G401 (cell line): ENCODE results near the gene TECTA. TPM values are rescaled to one million over a fixed set of nuclear protein-coding genes. Genes with fewer than 3 reads are reported as not detected.
"Not testable (repeated sequence)": the region's sequence is repeated elsewhere in the genome, so short reads cannot be mapped to it uniquely, and the experiment has no call there.

Source experiments
- DNase-seq: peaks from one replicate; pipeline ENCODE4 v3.0.0-alpha.2; 2015; ENCODE audit warnings: low spot score
- in situ Hi-C: cut with HindIII; loops from 2 replicates; pipeline ENCODE4 v1.10.0; 2016; ENCODE audit warnings: low sequenced_read_pairs, mixed read lengths
- total RNA-seq: library from RNA; depleted of rRNA; stranded (reverse); fragments of >200 nt; shearing (Covaris generic); gene quantifications from 2 replicates; pipeline ENCODE4 v1.2.3, GENCODE V29; 2014

The TECTA gene
- total RNA-seq, 1 experiment from 2014 or later: 0.17 TPM

- in situ Hi-C loops: no loop called here
Measured at GRCh38 chr11:121212536-121213361, 111.7 kb downstream of the TECTA start.

GRCh38 chr11:121213362-121213893, 112.4 kb downstream of the TECTA start:
- in situ Hi-C loops: no loop called here
- DNase-seq: no peak

More at GRCh38 chr11:121212536-121213361, 111.7 kb downstream of the TECTA start:
- no peak for DNase-seq

DNA sequence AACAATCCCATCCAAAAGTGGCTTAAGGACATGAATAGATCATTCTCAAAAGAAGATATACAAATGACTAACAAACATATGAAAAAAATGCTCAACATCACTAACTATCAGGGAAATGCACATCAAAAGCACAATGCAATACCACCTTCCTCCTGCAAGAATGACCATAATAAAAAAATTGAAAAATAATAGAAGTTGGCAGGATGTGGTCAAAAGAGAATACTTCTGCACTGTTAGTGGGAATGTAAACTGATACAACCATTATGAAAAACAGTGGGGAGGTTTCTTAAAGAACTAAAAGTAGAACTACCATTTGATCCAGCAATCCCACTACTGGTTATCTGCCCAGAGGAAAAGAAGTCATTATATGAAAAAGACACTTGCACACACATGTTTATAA, 113.8 kb downstream of the TECTA start:
- DNase-seq: no peak
- in situ Hi-C loops: no loop called here

DNA sequence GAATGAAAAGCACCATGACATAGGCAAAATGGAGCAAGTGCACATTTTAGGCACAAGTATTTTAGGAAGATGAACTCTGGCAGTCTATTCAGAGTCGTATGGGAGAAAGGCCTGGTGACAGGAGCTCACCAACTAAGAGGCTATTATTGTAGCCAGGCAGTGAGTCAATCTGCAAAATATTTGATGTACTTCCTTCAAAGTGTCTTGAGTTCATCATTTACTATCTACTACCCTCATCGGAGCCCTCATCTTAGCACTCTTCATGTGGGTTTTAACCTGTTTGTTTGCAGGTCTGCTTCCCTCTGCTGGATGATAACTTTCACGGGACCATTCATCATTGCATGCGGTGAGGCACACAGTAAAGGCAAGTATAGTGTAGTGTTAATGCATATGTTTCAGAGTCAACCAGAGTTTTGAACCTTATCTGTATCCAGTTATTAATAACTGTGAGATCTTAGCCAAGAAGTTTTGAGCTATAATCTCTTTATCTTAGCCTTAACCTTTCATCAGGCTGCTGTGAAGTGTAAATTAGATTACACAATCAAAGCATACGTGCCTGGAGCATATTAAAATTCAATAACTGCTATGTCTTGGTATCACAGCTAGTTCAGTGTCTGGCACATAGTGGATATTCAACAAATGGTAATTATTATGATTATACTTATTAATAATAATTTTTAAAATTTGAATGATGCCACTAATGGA, 120.6 kb downstream of the TECTA start:
- in situ Hi-C loops: no loop called here
- no peak for DNase-seq

- DNase-seq: no peak
- in situ Hi-C loops: no loop called here
Measured at GRCh38 chr11:121223161-121223560, 122.1 kb downstream of the TECTA start.

- DNase-seq: no peak
- in situ Hi-C loops: no loop called here
Measured at GRCh38 chr11:121225382-121225781, 124.3 kb downstream of the TECTA start.

- in situ Hi-C loops: no loop called here
- no peak for DNase-seq
Measured at GRCh38 chr11:121226415-121227263, 125.6 kb downstream of the TECTA start.

DNA sequence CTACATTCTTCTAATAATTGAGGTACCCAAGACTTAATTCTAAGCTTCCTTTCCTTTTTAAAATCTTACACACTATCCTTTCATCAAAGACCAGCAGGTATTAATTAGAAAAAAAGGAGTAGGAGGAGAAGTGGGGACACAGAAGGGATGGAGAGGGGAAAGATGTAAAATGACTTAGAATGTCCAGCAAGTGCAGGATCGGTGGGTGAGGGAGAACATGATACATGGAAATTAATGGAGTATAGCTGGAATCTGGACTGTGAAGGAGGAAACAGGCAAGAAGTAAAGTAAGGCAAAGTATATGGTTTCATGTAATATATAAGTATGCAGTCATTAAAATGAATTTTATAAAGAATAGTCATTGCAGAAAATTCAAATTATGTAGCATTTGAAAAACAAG, 127.8 kb downstream of the TECTA start:
- no peak for DNase-seq
- in situ Hi-C loops: no loop called here

DNA sequence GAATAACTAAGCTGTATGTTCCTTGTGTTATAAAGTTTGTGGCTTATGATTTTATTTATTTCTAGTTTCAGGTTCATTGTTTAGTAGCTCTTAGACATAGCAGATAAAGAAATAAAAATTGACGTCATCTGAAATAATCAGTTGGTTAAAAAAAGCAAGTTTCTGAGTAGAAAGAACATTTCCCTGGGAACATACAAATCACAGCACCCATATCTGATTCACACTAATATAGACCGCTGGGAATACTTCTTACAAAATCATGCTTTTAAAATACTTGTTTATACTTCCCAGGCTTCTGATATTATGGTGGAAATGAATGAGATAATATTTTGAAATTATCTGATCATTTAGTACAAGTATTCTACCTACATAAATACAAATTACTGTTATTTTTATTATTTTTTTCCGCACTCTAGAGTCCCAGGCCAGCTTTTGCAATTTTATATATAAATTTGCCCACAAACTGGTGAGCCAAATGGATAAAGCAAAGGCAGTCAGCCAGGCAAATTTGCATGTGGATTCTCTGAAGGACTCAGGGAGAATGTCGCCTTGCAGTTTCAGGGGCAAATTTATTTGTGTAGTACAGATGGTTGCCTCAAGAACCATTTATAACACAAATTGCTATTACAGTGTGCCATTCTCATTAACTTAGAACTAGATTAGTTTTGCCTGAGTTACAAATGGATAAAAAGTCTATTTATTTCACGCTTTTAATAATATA, 128.6 kb downstream of the TECTA start:
- in situ Hi-C loops: no loop called here
- no peak for DNase-seq

- in situ Hi-C loops: no loop called here
- no peak for DNase-seq
Measured at GRCh38 chr11:121231576-121232278, 130.7 kb downstream of the TECTA start.

- DNase-seq: no peak
- in situ Hi-C loops: no loop called here
Measured at GRCh38 chr11:121235057-121235456, 134.0 kb downstream of the TECTA start.

- no peak for DNase-seq
- in situ Hi-C loops: no loop called here
Measured at GRCh38 chr11:121236115-121237001, 135.3 kb downstream of the TECTA start.

DNA sequence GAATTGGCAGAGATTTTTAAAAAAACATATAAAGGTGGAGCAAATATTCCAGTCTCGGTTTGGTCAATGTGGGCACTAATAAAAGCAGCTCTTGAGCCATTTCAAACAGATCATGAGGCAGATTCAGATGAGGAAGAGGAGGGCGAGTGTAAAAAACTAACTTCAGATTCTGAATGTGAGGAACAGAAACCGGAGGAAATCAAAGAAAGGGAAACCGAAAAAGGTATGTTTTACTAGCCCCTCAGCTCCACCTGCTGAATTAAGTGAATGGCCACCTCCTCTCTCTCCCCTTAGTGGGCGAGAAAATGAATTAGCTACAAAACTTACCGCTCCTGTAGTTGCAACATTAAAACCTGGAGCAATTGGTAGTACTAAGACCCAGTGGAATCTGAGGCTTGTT, 136.2 kb downstream of the TECTA start:
- in situ Hi-C loops, DNase-seq: not testable (repeated sequence)

GRCh38 chr11:121237686-121238658, 136.9 kb downstream of the TECTA start:
- DNase-seq: no peak

GRCh38 chr11:121238956-121239355, 137.9 kb downstream of the TECTA start:
- DNase-seq: no peak
- in situ Hi-C loops: no loop called here

More at GRCh38 chr11:121237686-121238658, 136.9 kb downstream of the TECTA start:
- in situ Hi-C loops: no loop called here

DNA sequence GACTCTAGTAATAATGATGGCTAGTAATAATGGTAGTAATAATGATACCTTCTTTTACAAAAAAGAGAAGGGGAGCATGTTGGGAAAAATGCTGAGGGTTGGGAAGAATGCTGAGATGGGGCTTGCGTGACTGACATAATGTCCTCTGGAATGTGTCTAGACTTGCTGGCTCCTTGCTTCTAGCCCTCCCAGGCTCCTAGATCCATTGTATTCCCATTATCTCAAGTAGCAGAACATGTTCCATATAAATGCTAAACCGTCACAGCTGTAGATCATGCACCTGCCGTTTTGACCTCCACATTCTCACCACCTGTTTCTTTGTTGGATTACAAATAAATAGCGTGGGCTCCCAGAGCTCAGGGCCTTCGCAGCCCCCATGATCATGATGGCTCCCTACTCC, 139.0 kb downstream of the TECTA start:
- DNase-seq, in situ Hi-C loops: not testable (repeated sequence)
